Measurements from ENCODE around the gene R3HDM2.
A peak's percentile ranks its signal among the peaks of the same experiment; 100 is the strongest.
"Not testable (repeated sequence)": the region's sequence is repeated elsewhere in the genome, so short reads cannot be mapped to it uniquely, and the experiment has no call there.

Gene R3HDM2

GRCh38 chr12:57319678-57320469 is 111.0 kb downstream of the R3HDM2 start:
- no peak overlapping the region for H3K4me3 ChIP-seq (ENCODE audit: low read depth in 1 of 5, low read length in 5 of 5)
- H3K9me3 ChIP-seq (ENCODE audit: control insufficient read depth in 5 of 5, low read length in 5 of 5): no peaks in the 10 kb centered on the region
- H3K27ac ChIP-seq (ENCODE audit: low read depth, low read length): peak overlapping the region; percentile 68
- no peaks in the 10 kb centered on the region for H3K27me3 ChIP-seq (ENCODE audit: control insufficient read depth in 5 of 5, insufficient read depth in 4 of 5, low read length in 5 of 5)
- H3K9ac ChIP-seq (ENCODE audit: low read length in 5 of 5): no peak overlapping the region
- H3K36me3 ChIP-seq (ENCODE audit: control insufficient read depth in 5 of 5, insufficient read depth in 5 of 5, low read length in 5 of 5): peaks cover 0 to 3% (median 0%) of the 10 kb centered on the region in 5 donors
- peaks cover 0 to 14% (median 7%) of the 10 kb centered on the region in 5 donors for H3K4me1 ChIP-seq (ENCODE audit: control insufficient read depth in 5 of 5, insufficient read depth in 5 of 5, low read length in 5 of 5)

DNA sequence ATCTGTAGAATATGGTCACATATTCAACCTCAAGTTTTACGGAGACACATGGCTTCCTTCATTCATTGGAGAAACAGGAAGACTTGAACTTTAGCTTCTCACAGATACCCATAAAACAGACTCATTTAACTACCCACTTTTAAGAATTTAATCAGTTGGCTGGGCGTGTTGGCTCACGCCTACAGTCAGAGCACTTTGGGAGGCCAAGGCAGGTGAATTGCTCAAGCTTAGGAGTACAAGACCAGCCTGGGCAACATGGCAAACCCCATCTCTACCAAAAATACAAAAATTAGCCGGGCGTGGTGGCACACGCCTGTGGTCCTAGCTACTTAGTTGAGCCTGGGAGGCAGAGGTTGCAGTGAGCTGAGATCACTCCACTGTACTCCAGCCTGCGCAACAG is 115.2 kb downstream of the R3HDM2 start:
- Histone ChIP-seq H3K4me3 (ENCODE audit: low read depth in 1 of 5, low read length in 5 of 5) (no peak overlapping the region), H3K27ac (ENCODE audit: low read depth, low read length) (no peak overlapping the region), H3K27me3 (ENCODE audit: control insufficient read depth in 5 of 5, insufficient read depth in 4 of 5, low read length in 5 of 5) (no peaks in the 10 kb centered on the region)

DNA sequence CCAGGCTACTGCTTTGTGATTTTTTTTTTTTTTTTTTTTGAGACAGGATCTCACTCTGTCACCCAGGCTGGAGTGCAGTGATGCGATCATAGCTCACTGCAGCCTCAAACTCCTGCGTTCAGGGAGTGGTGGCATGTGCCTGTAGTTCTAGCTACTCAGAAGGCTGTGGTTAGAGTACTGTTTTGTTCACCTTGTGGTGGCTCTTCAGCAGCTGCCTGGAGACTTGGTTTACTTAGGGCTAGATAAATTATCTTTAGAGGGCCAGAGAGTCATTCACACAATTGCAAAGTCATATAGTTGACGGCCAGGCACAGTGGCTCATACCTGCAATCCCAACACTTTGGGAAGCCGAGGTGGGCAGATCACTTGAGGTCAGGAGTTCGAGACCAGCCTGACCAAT is 118.6 kb downstream of the R3HDM2 start:
- not testable (repeated sequence) for H3K27me3 ChIP-seq (ENCODE audit: control insufficient read depth in 5 of 5, insufficient read depth in 4 of 5, low read length in 5 of 5); H3K27ac ChIP-seq (ENCODE audit: low read depth, low read length); H3K9ac ChIP-seq (ENCODE audit: low read length in 5 of 5); H3K9me3 ChIP-seq (ENCODE audit: control insufficient read depth in 5 of 5, low read length in 5 of 5); H3K4me3 ChIP-seq (ENCODE audit: low read depth in 1 of 5, low read length in 5 of 5); H3K4me1 ChIP-seq (ENCODE audit: control insufficient read depth in 5 of 5, insufficient read depth in 5 of 5, low read length in 5 of 5)
- H3K36me3 ChIP-seq (ENCODE audit: control insufficient read depth in 5 of 5, insufficient read depth in 5 of 5, low read length in 5 of 5): peaks cover 6 to 18% (median 13%) of the 10 kb centered on the region in 5 donors

More for the DNA sequence above, 115.2 kb downstream of the R3HDM2 start:
- Histone ChIP-seq H3K4me1 (ENCODE audit: control insufficient read depth in 5 of 5, insufficient read depth in 5 of 5, low read length in 5 of 5) (peaks cover 0 to 18% (median 7%) of the 10 kb centered on the region in 5 donors), H3K9me3 (ENCODE audit: control insufficient read depth in 5 of 5, low read length in 5 of 5) (no peaks in the 10 kb centered on the region), H3K36me3 (ENCODE audit: control insufficient read depth in 5 of 5, insufficient read depth in 5 of 5, low read length in 5 of 5) (peaks cover 0 to 4% (median 2%) of the 10 kb centered on the region in 5 donors), H3K9ac (ENCODE audit: low read length in 5 of 5) (no peak overlapping the region)

GRCh38 chr12:57309420-57309819 is 121.4 kb downstream of the R3HDM2 start:
- H3K27ac ChIP-seq (ENCODE audit: low read depth, low read length): no peak overlapping the region
- no peaks in the 10 kb centered on the region for H3K27me3 ChIP-seq (ENCODE audit: control insufficient read depth in 5 of 5, insufficient read depth in 4 of 5, low read length in 5 of 5)
- no peaks in the 10 kb centered on the region for H3K9me3 ChIP-seq (ENCODE audit: control insufficient read depth in 5 of 5, low read length in 5 of 5)
- peak overlapping the region in 1 of 5 donors; percentile 12 for H3K9ac ChIP-seq (ENCODE audit: low read length in 5 of 5)
- peaks cover 0 to under 1% (median 0%) of the 10 kb centered on the region in 5 donors for H3K4me1 ChIP-seq (ENCODE audit: control insufficient read depth in 5 of 5, insufficient read depth in 5 of 5, low read length in 5 of 5)
- H3K36me3 ChIP-seq (ENCODE audit: control insufficient read depth in 5 of 5, insufficient read depth in 5 of 5, low read length in 5 of 5): peaks cover 10 to 21% (median 17%) of the 10 kb centered on the region in 5 donors
- H3K4me3 ChIP-seq (ENCODE audit: low read depth in 1 of 5, low read length in 5 of 5): no peak overlapping the region

GRCh38 chr12:57300961-57301584 is 129.8 kb downstream of the R3HDM2 start:
- no peaks in the 10 kb centered on the region for H3K4me1 ChIP-seq (ENCODE audit: control insufficient read depth in 5 of 5, insufficient read depth in 5 of 5, low read length in 5 of 5)
- no peak overlapping the region for H3K27ac ChIP-seq (ENCODE audit: low read depth, low read length)
- H3K4me3 ChIP-seq (ENCODE audit: low read depth in 1 of 5, low read length in 5 of 5): no peak overlapping the region
- H3K27me3 ChIP-seq (ENCODE audit: control insufficient read depth in 5 of 5, insufficient read depth in 4 of 5, low read length in 5 of 5): no peaks in the 10 kb centered on the region
- H3K36me3 ChIP-seq (ENCODE audit: control insufficient read depth in 5 of 5, insufficient read depth in 5 of 5, low read length in 5 of 5): peaks cover 36 to 63% (median 48%) of the 10 kb centered on the region in 5 donors
- H3K9me3 ChIP-seq (ENCODE audit: control insufficient read depth in 5 of 5, low read length in 5 of 5): no peaks in the 10 kb centered on the region
- no peak overlapping the region for H3K9ac ChIP-seq (ENCODE audit: low read length in 5 of 5)

GRCh38 chr12:57299514-57300016 is 131.3 kb downstream of the R3HDM2 start:
- Histone ChIP-seq H3K9ac (ENCODE audit: low read length in 5 of 5) (no peak overlapping the region), H3K9me3 (ENCODE audit: control insufficient read depth in 5 of 5, low read length in 5 of 5) (no peaks in the 10 kb centered on the region), H3K27me3 (ENCODE audit: control insufficient read depth in 5 of 5, insufficient read depth in 4 of 5, low read length in 5 of 5) (no peaks in the 10 kb centered on the region), H3K4me3 (ENCODE audit: low read depth in 1 of 5, low read length in 5 of 5) (no peak overlapping the region), H3K27ac (ENCODE audit: low read depth, low read length) (no peak overlapping the region), H3K36me3 (ENCODE audit: control insufficient read depth in 5 of 5, insufficient read depth in 5 of 5, low read length in 5 of 5) (peaks cover 39 to 75% (median 57%) of the 10 kb centered on the region in 5 donors), H3K4me1 (ENCODE audit: control insufficient read depth in 5 of 5, insufficient read depth in 5 of 5, low read length in 5 of 5) (no peaks in the 10 kb centered on the region)

DNA sequence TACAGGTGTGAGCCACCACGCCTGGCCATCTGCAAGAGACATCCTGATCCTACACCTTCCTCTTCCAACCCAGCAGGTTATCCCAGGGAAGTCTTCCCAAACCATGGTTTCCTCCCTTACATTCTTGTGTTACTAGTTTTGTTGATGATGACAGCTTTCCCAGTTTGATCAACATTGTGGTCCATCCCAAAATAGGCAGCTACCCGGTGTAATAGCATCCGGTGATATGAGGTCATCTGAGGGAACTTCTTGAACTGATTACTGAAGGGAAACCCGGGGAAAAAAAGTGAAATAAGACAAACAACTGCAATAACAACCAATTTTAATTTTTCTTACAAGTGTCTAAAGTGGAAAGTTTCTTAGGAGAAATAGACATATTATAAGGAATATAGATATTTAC is 134.6 kb downstream of the R3HDM2 start:
- H3K27ac ChIP-seq (ENCODE audit: low read depth, low read length): no peak overlapping the region
- H3K27me3 ChIP-seq (ENCODE audit: control insufficient read depth in 5 of 5, insufficient read depth in 4 of 5, low read length in 5 of 5): no peaks in the 10 kb centered on the region
- H3K4me1 ChIP-seq (ENCODE audit: control insufficient read depth in 5 of 5, insufficient read depth in 5 of 5, low read length in 5 of 5): no peaks in the 10 kb centered on the region
- H3K4me3 ChIP-seq (ENCODE audit: low read depth in 1 of 5, low read length in 5 of 5): no peak overlapping the region
- no peaks in the 10 kb centered on the region for H3K9me3 ChIP-seq (ENCODE audit: control insufficient read depth in 5 of 5, low read length in 5 of 5)
- no peak overlapping the region for H3K9ac ChIP-seq (ENCODE audit: low read length in 5 of 5)
- H3K36me3 ChIP-seq (ENCODE audit: control insufficient read depth in 5 of 5, insufficient read depth in 5 of 5, low read length in 5 of 5): peaks cover 61 to 89% (median 68%) of the 10 kb centered on the region in 5 donors

GRCh38 chr12:57282073-57282472 is 148.8 kb downstream of the R3HDM2 start:
- not testable (repeated sequence) for H3K4me3 ChIP-seq (ENCODE audit: low read depth in 1 of 5, low read length in 5 of 5); H3K4me1 ChIP-seq (ENCODE audit: control insufficient read depth in 5 of 5, insufficient read depth in 5 of 5, low read length in 5 of 5); H3K27ac ChIP-seq (ENCODE audit: low read depth, low read length); H3K27me3 ChIP-seq (ENCODE audit: control insufficient read depth in 5 of 5, insufficient read depth in 4 of 5, low read length in 5 of 5); H3K9me3 ChIP-seq (ENCODE audit: control insufficient read depth in 5 of 5, low read length in 5 of 5); H3K9ac ChIP-seq (ENCODE audit: low read length in 5 of 5)
- peaks cover 37 to 92% (median 67%) of the 10 kb centered on the region in 5 donors for H3K36me3 ChIP-seq (ENCODE audit: control insufficient read depth in 5 of 5, insufficient read depth in 5 of 5, low read length in 5 of 5)

DNA sequence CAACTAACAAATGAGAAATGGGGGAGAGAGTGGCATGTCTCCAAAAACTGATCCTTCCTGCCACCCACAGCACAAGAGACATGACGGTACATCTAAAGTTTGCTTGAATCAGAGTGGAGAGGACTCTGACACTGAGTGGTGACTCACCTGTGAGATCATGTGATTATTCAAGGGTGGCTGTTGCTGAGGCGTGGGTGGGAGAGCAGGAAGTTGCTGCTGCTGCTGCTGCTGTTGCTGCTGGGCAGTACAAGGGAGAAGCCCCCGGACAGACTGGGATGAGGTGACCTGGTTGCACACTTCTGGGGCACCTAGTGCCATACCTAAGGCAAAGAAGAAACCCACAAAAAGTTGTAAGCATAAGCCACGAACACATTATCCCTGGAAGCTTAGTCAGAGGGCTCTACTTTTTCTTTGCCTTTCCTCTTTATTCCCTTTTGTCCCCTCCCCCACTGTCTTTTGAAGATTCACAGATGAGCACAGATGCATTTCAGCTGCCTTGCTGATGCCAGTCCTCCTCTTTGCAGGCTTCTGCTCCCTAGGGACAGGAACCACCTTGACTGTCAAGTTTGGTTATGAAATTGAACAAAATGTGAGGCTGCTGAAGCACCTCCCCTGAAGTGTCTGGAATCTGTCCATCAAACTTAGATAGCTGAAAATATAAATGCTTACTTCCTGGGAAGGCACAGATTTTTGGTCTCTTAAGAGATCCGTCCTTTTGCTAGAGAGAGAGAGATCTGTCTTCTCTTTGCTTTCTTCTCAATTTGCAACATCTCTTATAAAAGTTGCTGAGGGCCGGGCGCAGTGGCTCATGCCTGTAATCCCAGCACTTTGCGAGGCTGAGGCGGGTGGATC is 150.4 kb downstream of the R3HDM2 start:
- Histone ChIP-seq H3K4me3 (ENCODE audit: low read depth in 1 of 5, low read length in 5 of 5) (no peak overlapping the region), H3K4me1 (ENCODE audit: control insufficient read depth in 5 of 5, insufficient read depth in 5 of 5, low read length in 5 of 5) (no peaks in the 10 kb centered on the region), H3K27ac (ENCODE audit: low read depth, low read length) (no peak overlapping the region), H3K36me3 (ENCODE audit: control insufficient read depth in 5 of 5, insufficient read depth in 5 of 5, low read length in 5 of 5) (peaks cover 28 to 77% (median 63%) of the 10 kb centered on the region in 5 donors), H3K27me3 (ENCODE audit: control insufficient read depth in 5 of 5, insufficient read depth in 4 of 5, low read length in 5 of 5) (no peaks in the 10 kb centered on the region), H3K9ac (ENCODE audit: low read length in 5 of 5) (peak overlapping the region in 1 of 5 donors; percentile 17), H3K9me3 (ENCODE audit: control insufficient read depth in 5 of 5, low read length in 5 of 5) (no peaks in the 10 kb centered on the region)

All from subcutaneous abdominal adipose tissue (tissue), 5 donors.